Nucleus accumbens (tissue), 56 donors: ENCODE measurements around the gene PUM2.
"Not testable (repeated sequence)": the region's sequence is repeated elsewhere in the genome, so short reads cannot be mapped to it uniquely, and the experiment has no call there.

Experiments used
- DNase-seq, 56 donors: peaks; one replicate each; lab custom pipeline; 2025; lab: John Stamatoyannopoulos, UW

PUM2 gene

GRCh38 chr2:20235655-20236305 is 114.9 kb downstream of the PUM2 start:
- DNase-seq: no peak

- DNase-seq: not testable (repeated sequence)
Measured at GRCh38 chr2:20234597-20234996, 116.0 kb downstream of the PUM2 start.

- DNase-seq: no peak
Measured at GRCh38 chr2:20232837-20233207, 117.8 kb downstream of the PUM2 start.

- DNase-seq: no peak
Measured at GRCh38 chr2:20231598-20232026, 119.0 kb downstream of the PUM2 start.

- no peak for DNase-seq
Measured at GRCh38 chr2:20231159-20231558, 119.5 kb downstream of the PUM2 start.

GRCh38 chr2:20230114-20230425 is 120.6 kb downstream of the PUM2 start:
- no peak for DNase-seq

- no peak for DNase-seq
Measured at GRCh38 chr2:20229322-20230113, 121.1 kb downstream of the PUM2 start.

- DNase-seq: no peak
Measured at GRCh38 chr2:20227894-20228505, 122.6 kb downstream of the PUM2 start.

GRCh38 chr2:20226152-20226545 is 124.5 kb downstream of the PUM2 start:
- no peak for DNase-seq

GRCh38 chr2:20225294-20226151 is 125.1 kb downstream of the PUM2 start:
- DNase-seq: peak in 22 of 56 donors; percentile 3 to 58 (median 24)

- DNase-seq: peak in 7 of 56 donors; percentile 9 to 41 (median 26)
Measured at GRCh38 chr2:20224716-20225293, 125.8 kb downstream of the PUM2 start, which contains the start of gene SDC1. SDC1 (minus strand) TSS chr2:20225130; CDS start chr2:20224867, 263 bp downstream.

- DNase-seq: peak in 1 of 56 donors; percentile 5
Measured at GRCh38 chr2:20224164-20224715, 126.4 kb downstream of the PUM2 start.

GRCh38 chr2:20223407-20224163 is 127.1 kb downstream of the PUM2 start:
- DNase-seq: peak in 6 of 56 donors; percentile 3 to 37 (median 9)

- DNase-seq: no peak
Measured at GRCh38 chr2:20222769-20223406, 127.8 kb downstream of the PUM2 start.

GRCh38 chr2:20222014-20222768 is 128.5 kb downstream of the PUM2 start:
- no peak for DNase-seq

GRCh38 chr2:20221555-20221973 is 129.1 kb downstream of the PUM2 start:
- no peak for DNase-seq

- no peak for DNase-seq
Measured at GRCh38 chr2:20220806-20221554, 129.7 kb downstream of the PUM2 start.
